Naive thymus-derived CD4-positive, alpha-beta T cell (primary cell): Measurements from ENCODE around the gene NECAP2. TPM values are rescaled to one million over a fixed set of nuclear protein-coding genes. Genes with fewer than 3 reads are reported as not detected.

ENCODE experiments used
- ATAC-seq: fragments of 150-1000 bp; cut with Tn5 transposase; 2 replicates; pipeline ENCODE4 v1.10.0; 2021; ENCODE audit warnings: mild to moderate bottlenecking, moderate library complexity
- CTCF ChIA-PET: fragments of 350-600 bp; sonication (Branson Sonifier 250); formaldehyde crosslinking; loops from one replicate; lab custom pipeline; 2021; ENCODE audit warnings: antibody characterized with exemption; lab: Charles Lee
- POLR2A ChIA-PET: fragments of 350-600 bp; sonication (Branson Sonifier 250); formaldehyde crosslinking; loops from one replicate; lab custom pipeline; 2021; ENCODE audit warnings: antibody characterized with exemption, inconsistent platforms; lab: Charles Lee
- DNase-seq, 9 donors: peaks; one replicate each; pipeline versions ENCODE4 v3.0.0 to v3.0.0-alpha.2; 2020 to 2022; ENCODE audit warnings: mixed read lengths in 1 of 9
- H3K27ac ChIP-seq: one replicate; pipeline ENCODE4 v1.7.0; 2013; ENCODE audit warnings: mild to moderate bottlenecking, low read depth, low read length, moderate library complexity
- H3K27me3 ChIP-seq, 2 donors: one replicate each; pipeline ENCODE4 v1.7.0; 2013; ENCODE audit warnings: low read length in 2 of 2, mild to moderate bottlenecking in 2 of 2, moderate library complexity in 2 of 2; ENCODE audit not compliant: control insufficient read depth in 2 of 2, insufficient read depth in 2 of 2
- H3K36me3 ChIP-seq, 3 experiments: 1 replicate in 2 of 3; 2 replicates in 1 of 3; pipeline ENCODE4 v1.7.0; 2013; ENCODE audit warnings: low read length in 3 of 3, mild to moderate bottlenecking in 3 of 3, moderate library complexity in 1 of 3; ENCODE audit not compliant: insufficient read depth in 3 of 3, control insufficient read depth in 2 of 3
- H3K4me1 ChIP-seq, 2 donors: one replicate each; pipeline ENCODE4 v1.7.0; 2013; ENCODE audit warnings: low read length in 2 of 2, mild to moderate bottlenecking in 2 of 2, moderate library complexity in 1 of 2; ENCODE audit not compliant: control insufficient read depth in 2 of 2, insufficient read depth in 2 of 2
- H3K4me3 ChIP-seq: 2 replicates; pipeline ENCODE4 v1.7.0; 2013; ENCODE audit warnings: mild to moderate bottlenecking, low read length
- H3K9me3 ChIP-seq, 3 experiments: 1 replicate in 2 of 3; 2 replicates in 1 of 3; pipeline ENCODE4 v1.7.0; 2013; ENCODE audit warnings: low read length in 3 of 3; ENCODE audit not compliant: control insufficient read depth in 2 of 3
- H3K27ac Mint-ChIP-seq, 9 donors: one replicate each; pipeline ENCODE4 v1.8.0; 2020 to 2022; ENCODE audit warnings: mixed read lengths in 9 of 9, mild to moderate bottlenecking in 8 of 9, moderate library complexity in 5 of 9, inconsistent platforms in 2 of 9
- H3K27me3 Mint-ChIP-seq, 5 donors: one replicate each; pipeline ENCODE4 v1.8.0; 2021 to 2022; ENCODE audit warnings: mixed read lengths in 5 of 5, mild to moderate bottlenecking in 1 of 5
- H3K36me3 Mint-ChIP-seq, 5 donors: one replicate each; pipeline ENCODE4 v1.8.0; 2020 to 2022; ENCODE audit warnings: mixed read lengths in 5 of 5, mild to moderate bottlenecking in 3 of 5, inconsistent platforms in 1 of 5
- H3K4me1 Mint-ChIP-seq, 7 donors: one replicate each; pipeline ENCODE4 v1.8.0; 2020 to 2022; ENCODE audit warnings: mixed read lengths in 7 of 7, mild to moderate bottlenecking in 3 of 7, inconsistent platforms in 1 of 7
- H3K4me3 Mint-ChIP-seq, 10 donors: one replicate each; pipeline ENCODE4 v1.8.0; 2020 to 2022; ENCODE audit warnings: mild to moderate bottlenecking in 10 of 10, mixed read lengths in 10 of 10, moderate library complexity in 6 of 10, inconsistent platforms in 2 of 10
- H3K9me3 Mint-ChIP-seq, 11 donors: one replicate each; pipeline ENCODE4 v1.8.0; 2020 to 2022; ENCODE audit warnings: mixed read lengths in 11 of 11, mild to moderate bottlenecking in 4 of 11, inconsistent platforms in 1 of 11, moderate library complexity in 1 of 11
- intact Hi-C, 2 donors: fragments of 100-400 bp; cut with micrococcal nuclease; formaldehyde crosslinking; loops; one replicate each; pipeline ENCODE4 v1.15.1; 2023
- polyA plus RNA-seq, 2 donors: library from polyadenylated mRNA; unstranded; fragments of 300-500 nt; fragmentation: Illumina TruSeq; gene quantifications; one replicate each; pipeline ENCODE4 v1.2.3, GENCODE V29; 2021
- total RNA-seq, 6 experiments: library from RNA in 5 of 6; stranded (reverse) in 5 of 6; gene quantifications; 1 replicate in 5 of 6; 2 replicates in 1 of 6; pipeline ENCODE4 v1.2.3 and lab custom pipeline; 2021 to 2026

Gene NECAP2
- total and polyA plus RNA-seq, 7 experiments from 2014 or later = 98.2 to 264 (median 157) TPM

DNA sequence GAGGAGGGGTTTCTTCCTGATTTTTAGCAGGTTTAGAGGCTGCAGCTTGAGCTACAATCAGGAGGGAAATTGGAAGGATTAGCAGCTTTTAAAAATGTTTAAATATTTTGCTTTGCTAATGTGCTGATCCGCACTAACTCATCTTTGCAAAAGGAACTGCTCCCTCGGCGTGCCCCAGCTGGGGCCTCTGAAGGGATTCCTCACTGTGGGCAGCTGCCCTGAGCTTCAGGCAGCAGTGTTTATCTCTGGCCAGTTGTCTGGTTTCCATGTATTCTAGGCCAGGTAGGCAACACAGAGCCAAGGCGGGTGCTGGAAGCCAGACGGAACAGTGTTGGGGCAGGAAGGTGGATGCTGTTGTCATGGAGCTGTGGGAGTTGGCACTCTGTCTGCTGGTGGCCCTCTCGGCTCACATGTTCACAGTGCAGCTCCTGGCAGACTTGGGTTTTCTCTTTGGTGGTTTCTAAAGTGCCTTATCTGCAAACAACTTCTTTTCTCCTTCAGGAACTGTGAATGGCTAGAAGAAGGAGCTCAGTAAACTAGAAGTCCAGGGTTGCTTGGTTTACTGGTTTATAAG, 18.9 kb downstream of the NECAP2 start:
- Mint-ChIP-seq H3K27ac (peak overlapping the region in 1 of 9 donors; percentile 5), H3K27me3 (no peaks in the 10 kb centered on the region), H3K4me1 (peaks cover 0 to 12% (median 5%) of the 10 kb centered on the region in 7 donors), H3K9me3 (no peaks in the 10 kb centered on the region), H3K4me3 (no peak overlapping the region), H3K36me3 (peaks cover 4 to 45% (median 25%) of the 10 kb centered on the region in 5 donors)
- no peaks in the 10 kb centered on the region for H3K9me3 ChIP-seq
- H3K27me3 ChIP-seq = no peaks in the 10 kb centered on the region
- ATAC-seq = no peak
- POLR2A ChIA-PET = interaction anchor here (1.3 to 1.5 kb wide), 2 partner anchors 9 to 19 kb away, joined by 3 read pairs; partner anchors contain the start of gene NECAP2
- no peak for DNase-seq
- no peak overlapping the region for H3K27ac ChIP-seq
- intact Hi-C loops = no loop called here
- H3K36me3 ChIP-seq = peaks cover 14 to 87% (median 15%) of the 10 kb centered on the region in 3 experiments
- no peak overlapping the region for H3K4me3 ChIP-seq
- CTCF ChIA-PET = no interaction called here
- H3K4me1 ChIP-seq = no peaks in the 10 kb centered on the region

DNA sequence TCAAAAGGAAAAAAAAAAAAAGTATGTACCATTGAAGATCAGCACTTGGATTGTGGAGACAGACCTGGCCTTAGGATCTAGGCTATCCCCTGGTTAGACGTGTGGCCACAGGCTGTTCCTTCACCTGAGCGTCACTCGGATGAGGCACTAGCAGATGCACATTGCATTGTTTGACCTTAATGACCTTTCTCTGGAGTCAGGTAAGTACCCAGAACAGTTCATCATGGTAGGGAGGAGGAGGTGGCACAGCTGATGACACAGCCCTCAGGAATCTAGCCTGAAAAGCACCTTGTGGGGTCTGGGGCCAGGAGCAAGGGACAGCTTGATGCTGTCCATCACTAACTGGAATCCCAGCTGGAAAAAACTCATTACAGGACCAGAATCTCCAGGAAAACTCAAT, 21.2 kb downstream of the NECAP2 start:
- H3K27me3 ChIP-seq = no peaks in the 10 kb centered on the region
- H3K4me1 ChIP-seq = no peaks in the 10 kb centered on the region
- no peak overlapping the region for H3K4me3 ChIP-seq
- DNase-seq (no peak), ATAC-seq (no peak)
- Mint-ChIP-seq H3K4me1 (peaks cover 0 to 18% (median 6%) of the 10 kb centered on the region in 7 donors), H3K27me3 (no peaks in the 10 kb centered on the region), H3K9me3 (peaks cover 0 to 2% (median 0%) of the 10 kb centered on the region in 11 donors), H3K27ac (peak overlapping the region in 8 of 9 donors; percentile 2 to 61 (median 44)), H3K4me3 (no peak overlapping the region), H3K36me3 (peaks cover 4 to 39% (median 19%) of the 10 kb centered on the region in 5 donors)
- intact Hi-C loops = no loop called here
- CTCF ChIA-PET = no interaction called here
- no peaks in the 10 kb centered on the region for H3K9me3 ChIP-seq
- H3K36me3 ChIP-seq = peaks cover 10 to 65% (median 10%) of the 10 kb centered on the region in 3 experiments
- H3K27ac ChIP-seq = no peak overlapping the region
- POLR2A ChIA-PET = interaction anchor here (1.2 kb wide), 1 partner anchor 627 kb away, joined by 3 read pairs; no protein-coding TSS in a partner anchor

DNA sequence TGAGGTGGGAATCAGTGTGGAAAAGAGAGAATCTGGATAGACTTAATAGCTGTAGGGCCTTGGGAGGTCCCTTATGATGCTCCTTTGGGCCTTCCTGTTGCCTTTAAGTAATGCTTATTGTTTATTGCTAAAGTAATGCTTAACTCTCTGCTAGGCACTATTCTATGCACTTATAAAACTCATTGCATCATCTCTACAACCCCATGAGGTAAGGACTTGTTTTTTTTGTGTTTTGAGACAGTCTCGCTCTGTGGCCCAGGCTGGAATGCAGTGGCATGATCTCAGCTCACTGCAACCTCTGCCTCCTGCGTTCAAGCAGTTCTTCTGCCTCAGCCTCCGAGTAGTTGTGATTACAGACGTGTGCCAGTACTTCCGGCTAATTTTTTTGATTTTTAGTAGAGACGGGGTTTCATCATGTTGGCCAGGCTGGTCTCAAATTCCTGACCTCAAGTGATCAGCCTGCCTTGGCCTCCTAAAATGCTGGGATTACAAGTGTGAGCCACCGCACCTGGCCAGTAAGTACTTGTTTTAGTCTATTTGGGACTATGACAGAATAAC, 22.3 kb downstream of the NECAP2 start:
- Mint-ChIP-seq H3K4me3 (no peak overlapping the region), H3K27ac (peak overlapping the region in 3 of 9 donors; percentile 7 to 47 (median 15)), H3K4me1 (peaks cover 4 to 26% (median 6%) of the 10 kb centered on the region in 7 donors), H3K36me3 (peaks cover 4 to 38% (median 22%) of the 10 kb centered on the region in 5 donors), H3K9me3 (peaks cover 0 to 2% (median 0%) of the 10 kb centered on the region in 11 donors), H3K27me3 (no peaks in the 10 kb centered on the region)
- ATAC-seq (no peak), DNase-seq (no peak)
- Histone ChIP-seq H3K27me3 (no peaks in the 10 kb centered on the region), H3K4me1 (no peaks in the 10 kb centered on the region), H3K27ac (no peak overlapping the region), H3K36me3 (peaks cover 10 to 54% (median 10%) of the 10 kb centered on the region in 3 experiments), H3K4me3 (no peak overlapping the region), H3K9me3 (no peaks in the 10 kb centered on the region)
- intact Hi-C loops = no loop called here
- CTCF ChIA-PET = no interaction called here
- POLR2A ChIA-PET = interaction anchor here (1.1 kb wide), 1 partner anchor 13 kb away, joined by 5 read pairs; no protein-coding TSS in a partner anchor

DNA sequence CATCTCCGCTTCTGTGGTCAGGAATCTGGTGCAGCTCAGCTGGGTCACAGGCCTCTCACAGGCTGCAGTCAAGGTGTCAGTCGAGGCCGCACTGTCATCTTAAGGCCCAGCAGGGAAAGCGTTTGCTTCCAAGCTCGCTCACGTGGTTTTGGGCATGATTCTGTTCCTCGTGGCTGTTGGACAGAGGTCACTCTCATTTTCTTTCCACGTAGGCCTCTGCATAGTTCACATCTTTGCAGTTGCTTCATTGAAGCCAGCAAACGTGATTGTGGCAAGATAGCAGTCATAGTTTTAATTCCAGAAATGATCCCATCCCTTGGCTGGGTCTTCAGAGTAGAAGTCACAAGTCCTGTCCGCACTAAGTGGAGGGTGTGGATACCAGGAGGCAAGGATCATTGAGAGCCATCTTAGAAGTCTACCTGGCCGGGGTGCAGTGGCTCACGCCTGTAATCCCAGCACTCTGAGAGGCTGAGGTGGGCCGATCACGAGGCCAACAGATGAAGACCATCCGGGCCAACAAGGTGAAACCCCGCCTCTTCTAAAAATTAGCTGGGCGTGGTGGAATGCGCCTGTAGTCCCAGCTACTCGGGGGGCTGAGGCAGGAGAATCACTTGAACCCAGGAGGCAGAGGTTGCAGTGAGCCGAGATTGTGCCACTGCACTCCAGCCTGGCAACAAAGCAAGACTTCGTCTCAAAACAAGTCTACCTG, 24.5 kb downstream of the NECAP2 start:
- H3K4me3 ChIP-seq = no peak overlapping the region
- Mint-ChIP-seq H3K27me3 (no peaks in the 10 kb centered on the region), H3K4me1 (peaks cover 6 to 41% (median 11%) of the 10 kb centered on the region in 7 donors), H3K9me3 (peaks cover 0 to 2% (median 0%) of the 10 kb centered on the region in 11 donors), H3K36me3 (peaks cover 4 to 28% (median 17%) of the 10 kb centered on the region in 5 donors), H3K4me3 (no peak overlapping the region), H3K27ac (peak overlapping the region in 1 of 9 donors; percentile 12)
- no peaks in the 10 kb centered on the region for H3K9me3 ChIP-seq
- intact Hi-C loops = no loop called here
- CTCF ChIA-PET = no interaction called here
- ATAC-seq = no peak
- H3K27me3 ChIP-seq = no peaks in the 10 kb centered on the region
- POLR2A ChIA-PET = no interaction called here
- no peak for DNase-seq
- no peaks in the 10 kb centered on the region for H3K4me1 ChIP-seq
- no peak overlapping the region for H3K27ac ChIP-seq
- H3K36me3 ChIP-seq = peaks cover 0 to 37% (median 3%) of the 10 kb centered on the region in 3 experiments

DNA sequence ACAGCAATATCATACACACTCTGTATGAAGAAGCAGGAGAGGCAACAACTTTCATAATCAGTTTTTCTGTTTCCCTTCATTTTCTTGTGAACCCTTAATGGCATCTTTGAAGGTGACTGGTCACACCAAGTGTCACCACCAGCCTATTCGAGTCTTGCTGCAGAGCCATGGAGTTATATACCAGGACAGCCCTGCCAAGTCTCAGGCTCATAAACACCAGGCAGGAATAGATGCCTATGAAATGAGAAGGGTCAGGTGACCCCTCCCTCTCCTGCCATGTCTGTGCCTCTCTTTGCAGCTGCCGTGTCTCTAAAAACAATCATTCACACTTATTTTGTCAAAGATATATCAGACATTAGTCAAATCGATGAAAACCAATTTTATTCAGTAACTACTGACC, 28.0 kb downstream of the NECAP2 start:
- H3K9me3 ChIP-seq = no peaks in the 10 kb centered on the region
- ATAC-seq (no peak), DNase-seq (no peak)
- H3K36me3 Mint-ChIP-seq = peaks cover 0 to 23% (median 15%) of the 10 kb centered on the region in 5 donors
- H3K27me3 Mint-ChIP-seq = no peaks in the 10 kb centered on the region
- peaks cover 0 to 2% (median 0%) of the 10 kb centered on the region in 11 donors for H3K9me3 Mint-ChIP-seq
- peak overlapping the region in 4 of 9 donors; percentile 4 to 70 (median 28) for H3K27ac Mint-ChIP-seq
- H3K4me3 ChIP-seq = no peak overlapping the region
- H3K36me3 ChIP-seq = peaks cover 0 to 14% (median 0%) of the 10 kb centered on the region in 3 experiments
- H3K4me1 Mint-ChIP-seq = peaks cover 3 to 44% (median 16%) of the 10 kb centered on the region in 7 donors
- POLR2A ChIA-PET = interaction anchor here (1.0 kb wide), 1 partner anchor 9 kb away, joined by 3 read pairs; no protein-coding TSS in a partner anchor
- no peak overlapping the region for H3K4me3 Mint-ChIP-seq
- H3K27me3 ChIP-seq = no peaks in the 10 kb centered on the region
- no peaks in the 10 kb centered on the region for H3K4me1 ChIP-seq
- CTCF ChIA-PET = no interaction called here
- no peak overlapping the region for H3K27ac ChIP-seq
- intact Hi-C loops = no loop called here

DNA sequence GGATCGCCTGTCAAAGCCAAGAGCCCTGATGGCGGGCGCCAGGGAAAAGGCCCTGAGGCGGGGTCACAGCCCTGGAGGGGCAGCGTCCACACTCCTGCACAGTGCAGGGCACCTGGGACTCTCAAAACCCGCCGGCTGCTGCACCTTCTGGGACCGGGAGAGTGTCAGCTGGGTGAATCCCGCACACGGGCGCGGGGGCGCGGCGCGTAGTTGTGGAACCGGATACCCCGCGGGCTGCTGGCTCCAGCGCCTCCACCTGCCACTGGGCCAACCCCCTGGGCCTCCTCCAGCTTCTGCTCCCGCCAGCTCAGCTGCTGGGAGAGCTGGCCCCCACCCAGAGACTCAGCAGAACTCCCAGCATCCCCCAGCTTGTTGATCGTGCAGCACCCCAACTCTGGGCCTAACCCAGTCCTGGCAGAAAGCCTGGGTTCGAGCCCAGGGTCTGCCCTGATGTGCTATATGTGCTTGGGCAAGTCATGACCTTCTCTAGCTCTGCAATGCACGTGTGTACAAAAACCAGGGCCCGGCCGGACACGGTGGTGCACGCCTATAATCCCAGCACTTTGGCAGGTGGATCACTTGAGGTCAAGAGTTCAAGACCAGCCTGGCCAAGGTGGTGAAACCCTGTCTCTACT, 33.8 kb downstream of the NECAP2 start:
- intact Hi-C loops = no loop called here
- H3K9me3 ChIP-seq = no peaks in the 10 kb centered on the region
- Mint-ChIP-seq H3K27ac (no peak overlapping the region), H3K4me3 (no peak overlapping the region), H3K9me3 (no peaks in the 10 kb centered on the region), H3K4me1 (peaks cover 0 to 27% (median 15%) of the 10 kb centered on the region in 7 donors), H3K27me3 (no peaks in the 10 kb centered on the region), H3K36me3 (peaks cover 0 to 28% (median 13%) of the 10 kb centered on the region in 5 donors)
- H3K4me3 ChIP-seq = no peak overlapping the region
- CTCF ChIA-PET = no interaction called here
- H3K27me3 ChIP-seq = no peaks in the 10 kb centered on the region
- no peak overlapping the region for H3K27ac ChIP-seq
- DNase-seq (no peak), ATAC-seq (no peak)
- H3K4me1 ChIP-seq = no peaks in the 10 kb centered on the region
- peaks cover 0 to 41% (median 0%) of the 10 kb centered on the region in 3 experiments for H3K36me3 ChIP-seq
- POLR2A ChIA-PET = interaction anchor here (0.6 kb wide), 1 partner anchor 104 kb away, joined by 3 read pairs; no protein-coding TSS in a partner anchor
